ENCODE data around the gene CSMD2. TPM values are rescaled to one million over a fixed set of nuclear protein-coding genes. Genes with fewer than 3 reads are reported as not detected.

CSMD2 gene
- total RNA-seq, 1 donor from 2014 or later = 2.1 TPM

GRCh38 chr1:33535334-33535733 is 629.7 kb downstream of the CSMD2 start:
- no peaks in the 10 kb centered on the region for H3K9me3 Mint-ChIP-seq (ENCODE audit: unreplicated experiment)
- peaks cover 11% of the 10 kb centered on the region for H3K27me3 Mint-ChIP-seq (ENCODE audit: unreplicated experiment)
- TF ChIP-seq CTCF (IDR thresholded peaks at IDR 0.05; ENCODE audit: unreplicated experiment) = no peak
- H3K4me3 Mint-ChIP-seq (ENCODE audit: unreplicated experiment) = no peak overlapping the region
- H3K4me1 Mint-ChIP-seq (ENCODE audit: unreplicated experiment) = no peaks in the 10 kb centered on the region
- H3K36me3 Mint-ChIP-seq (ENCODE audit: low read depth, unreplicated experiment) = no peaks in the 10 kb centered on the region
- H3K27ac Mint-ChIP-seq (ENCODE audit: unreplicated experiment) = no peak overlapping the region
- no peak for DNase-seq (ENCODE audit: low spot score)

DNA sequence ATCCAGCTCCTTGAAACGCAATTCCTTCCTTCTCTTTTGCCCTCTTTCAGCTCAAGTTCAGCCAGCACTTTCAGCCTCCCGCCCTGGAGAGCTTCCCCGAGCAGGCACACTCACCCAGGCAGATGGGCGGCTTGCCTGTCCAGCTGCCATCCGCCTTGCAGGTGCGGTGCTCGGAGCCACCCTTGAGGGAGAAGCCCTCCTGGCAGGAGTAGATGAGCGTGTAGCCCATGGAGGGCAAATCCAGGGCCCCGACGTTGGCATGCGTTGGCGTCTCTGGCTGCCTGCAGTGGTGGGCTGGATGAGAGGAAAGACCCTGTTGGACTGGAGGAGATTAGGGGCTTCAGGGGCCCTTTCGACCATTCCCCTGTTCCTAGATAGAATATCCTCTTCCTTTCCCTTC is 632.1 kb downstream of the CSMD2 start:
- H3K4me3 Mint-ChIP-seq (ENCODE audit: unreplicated experiment) = no peak overlapping the region
- no peak for TF ChIP-seq CTCF (IDR thresholded peaks at IDR 0.05; ENCODE audit: unreplicated experiment)
- H3K27ac Mint-ChIP-seq (ENCODE audit: unreplicated experiment) = no peak overlapping the region
- H3K4me1 Mint-ChIP-seq (ENCODE audit: unreplicated experiment) = no peaks in the 10 kb centered on the region
- no peak for DNase-seq (ENCODE audit: low spot score)
- H3K36me3 Mint-ChIP-seq (ENCODE audit: low read depth, unreplicated experiment) = no peaks in the 10 kb centered on the region
- peaks cover 11% of the 10 kb centered on the region for H3K27me3 Mint-ChIP-seq (ENCODE audit: unreplicated experiment)
- no peaks in the 10 kb centered on the region for H3K9me3 Mint-ChIP-seq (ENCODE audit: unreplicated experiment)

DNA sequence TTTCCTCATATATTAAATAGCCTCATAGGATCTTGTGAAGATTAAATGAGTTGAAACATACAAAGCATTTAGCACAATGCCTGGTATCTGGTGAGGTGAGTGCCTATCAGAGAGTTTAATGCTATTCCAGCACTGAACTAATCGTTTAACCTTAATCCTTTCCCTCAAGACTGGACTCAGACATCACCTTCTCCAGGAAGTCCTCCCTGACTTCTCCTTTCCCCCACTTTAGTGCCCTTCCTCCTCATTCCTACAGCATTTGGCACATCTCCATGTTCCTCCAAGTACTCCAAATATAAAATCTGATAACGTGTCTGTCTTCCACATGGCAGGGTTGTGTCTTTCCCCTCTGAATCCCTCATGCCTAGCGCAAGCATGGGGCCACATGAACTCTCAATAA is 632.8 kb downstream of the CSMD2 start:
- no peak for DNase-seq (ENCODE audit: low spot score)
- no peak overlapping the region for H3K27ac Mint-ChIP-seq (ENCODE audit: unreplicated experiment)
- no peak for TF ChIP-seq CTCF (IDR thresholded peaks at IDR 0.05; ENCODE audit: unreplicated experiment)
- H3K27me3 Mint-ChIP-seq (ENCODE audit: unreplicated experiment) = peaks cover 11% of the 10 kb centered on the region
- no peaks in the 10 kb centered on the region for H3K4me1 Mint-ChIP-seq (ENCODE audit: unreplicated experiment)
- H3K4me3 Mint-ChIP-seq (ENCODE audit: unreplicated experiment) = no peak overlapping the region
- H3K36me3 Mint-ChIP-seq (ENCODE audit: low read depth, unreplicated experiment) = no peaks in the 10 kb centered on the region
- no peaks in the 10 kb centered on the region for H3K9me3 Mint-ChIP-seq (ENCODE audit: unreplicated experiment)

DNA sequence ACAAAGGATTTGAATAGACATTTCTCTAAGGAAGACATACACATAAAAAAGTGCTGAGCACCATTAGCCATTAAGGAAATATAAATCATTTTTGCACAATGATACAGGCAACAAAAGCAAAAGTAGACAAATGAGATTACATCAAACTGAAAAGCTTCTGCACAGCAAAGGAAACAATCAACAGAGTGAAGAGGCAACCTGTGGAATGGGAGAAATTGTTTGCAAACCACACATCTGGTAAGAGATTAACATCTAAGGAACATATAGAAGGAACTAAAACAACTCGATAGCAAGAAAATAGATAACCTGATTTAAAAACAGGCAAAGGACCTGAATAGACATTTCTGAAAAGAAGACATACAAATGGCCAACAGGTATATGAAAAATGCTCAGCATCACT is 635.1 kb downstream of the CSMD2 start:
- Mint-ChIP-seq H3K36me3 (ENCODE audit: low read depth, unreplicated experiment) (no peaks in the 10 kb centered on the region), H3K4me3 (ENCODE audit: unreplicated experiment) (no peak overlapping the region), H3K27ac (ENCODE audit: unreplicated experiment) (no peak overlapping the region), H3K27me3 (ENCODE audit: unreplicated experiment) (no peaks in the 10 kb centered on the region), H3K4me1 (ENCODE audit: unreplicated experiment) (no peaks in the 10 kb centered on the region), H3K9me3 (ENCODE audit: unreplicated experiment) (no peaks in the 10 kb centered on the region)
- TF ChIP-seq CTCF (IDR thresholded peaks at IDR 0.05; ENCODE audit: unreplicated experiment) = no peak
- DNase-seq (ENCODE audit: low spot score) = no peak

GRCh38 chr1:33527934-33528333 is 637.1 kb downstream of the CSMD2 start:
- no peak for TF ChIP-seq CTCF (IDR thresholded peaks at IDR 0.05; ENCODE audit: unreplicated experiment)
- Mint-ChIP-seq H3K27me3 (ENCODE audit: unreplicated experiment) (no peaks in the 10 kb centered on the region), H3K27ac (ENCODE audit: unreplicated experiment) (no peak overlapping the region), H3K36me3 (ENCODE audit: low read depth, unreplicated experiment) (no peaks in the 10 kb centered on the region), H3K9me3 (ENCODE audit: unreplicated experiment) (no peaks in the 10 kb centered on the region), H3K4me3 (ENCODE audit: unreplicated experiment) (no peak overlapping the region), H3K4me1 (ENCODE audit: unreplicated experiment) (no peaks in the 10 kb centered on the region)
- no peak for DNase-seq (ENCODE audit: low spot score)

Measured in endothelial cell (in vitro differentiated cells).